Stimulated activated CD4-positive, alpha-beta T cell treated with anti-CD3 and anti-CD28 coated beads, Interleukin-1b, Interleukin-23, amount 100 ng/mL, for 1 hour (primary cell): ENCODE results near the gene SMURF2.

Source experiments
- DNase-seq, 2 donors: peaks; one replicate each; pipeline ENCODE4 v3.0.0-alpha.2; 2020; ENCODE audit warnings: low read depth in 2 of 2

The SMURF2 gene

GRCh38 chr17:64538508-64539130 lies 123.5 kb downstream of the SMURF2 start:
- DNase-seq, result no peak

- DNase-seq, result no peak
Observed at GRCh38 chr17:64537488-64537887, 124.6 kb downstream of the SMURF2 start.

- DNase-seq, result no peak
Observed at GRCh38 chr17:64536913-64537312, 125.2 kb downstream of the SMURF2 start.

- DNase-seq, result no peak
Observed at GRCh38 chr17:64535357-64535756, 126.8 kb downstream of the SMURF2 start.

DNA sequence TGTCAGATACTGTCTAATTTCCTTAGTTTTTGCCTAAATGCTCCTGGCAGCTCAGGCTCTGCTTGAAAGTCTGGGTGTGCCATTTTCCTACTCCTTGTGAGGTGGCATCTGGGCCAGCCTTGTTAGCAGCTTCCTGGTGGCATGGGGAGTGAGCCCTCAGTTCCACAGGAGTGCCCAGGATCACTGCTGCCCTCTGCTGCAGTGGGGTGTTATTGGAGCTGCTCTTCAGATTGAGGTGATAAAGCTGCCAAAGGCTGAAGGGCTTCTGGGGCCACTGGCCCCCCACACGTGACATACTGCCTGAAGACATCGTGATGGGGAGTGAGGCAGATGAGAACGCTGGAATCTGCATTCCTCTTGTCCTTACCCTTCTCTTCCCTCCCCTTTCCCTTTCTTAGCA lies 127.9 kb downstream of the SMURF2 start:
- DNase-seq, result no peak

- no peak for DNase-seq
Observed at GRCh38 chr17:64533784-64534183, 128.3 kb downstream of the SMURF2 start.

DNA sequence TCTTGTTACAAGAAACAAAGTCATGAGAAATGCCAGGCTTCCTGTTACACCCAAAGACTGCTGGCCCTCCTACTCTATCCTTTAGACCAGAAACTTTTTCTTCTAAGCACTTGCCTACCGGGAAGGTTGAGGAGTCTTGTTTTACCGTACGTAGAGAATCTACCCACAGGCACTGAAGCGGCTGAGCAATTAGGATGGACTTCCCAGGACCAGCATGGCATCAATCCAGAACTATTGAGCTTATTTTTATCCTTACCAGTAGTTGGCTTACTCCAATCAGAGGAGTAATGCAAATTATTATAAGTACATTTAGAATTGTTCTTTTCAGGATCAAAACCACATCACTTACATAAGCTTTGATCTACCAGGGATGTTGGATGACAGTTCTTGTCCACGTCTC lies 129.7 kb downstream of the SMURF2 start:
- no peak for DNase-seq

GRCh38 chr17:64531955-64532371 lies 130.1 kb downstream of the SMURF2 start:
- no peak for DNase-seq

DNA sequence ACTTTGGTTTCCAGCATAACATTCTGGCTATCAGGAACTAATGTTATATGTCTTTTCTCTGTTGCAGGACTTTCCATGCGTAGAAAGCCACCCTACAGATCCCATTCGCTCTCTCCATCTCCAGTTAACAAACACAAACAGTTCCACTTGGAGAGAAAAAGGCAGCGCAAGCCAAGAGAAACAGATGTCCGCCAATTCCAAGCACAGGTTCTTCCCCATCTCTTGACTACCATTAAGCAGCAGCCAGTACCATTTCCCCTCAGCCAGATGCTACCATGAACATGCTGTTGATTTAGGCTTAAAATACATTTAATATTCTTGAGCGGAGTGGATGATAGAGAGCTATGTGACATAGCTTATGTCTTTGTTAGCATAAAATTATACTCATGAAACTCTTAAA lies 132.9 kb downstream of the SMURF2 start:
- no peak for DNase-seq

GRCh38 chr17:64527914-64528313 lies 134.2 kb downstream of the SMURF2 start:
- DNase-seq, result no peak

GRCh38 chr17:64520359-64520758 lies 141.7 kb downstream of the SMURF2 start:
- no peak for DNase-seq

DNA sequence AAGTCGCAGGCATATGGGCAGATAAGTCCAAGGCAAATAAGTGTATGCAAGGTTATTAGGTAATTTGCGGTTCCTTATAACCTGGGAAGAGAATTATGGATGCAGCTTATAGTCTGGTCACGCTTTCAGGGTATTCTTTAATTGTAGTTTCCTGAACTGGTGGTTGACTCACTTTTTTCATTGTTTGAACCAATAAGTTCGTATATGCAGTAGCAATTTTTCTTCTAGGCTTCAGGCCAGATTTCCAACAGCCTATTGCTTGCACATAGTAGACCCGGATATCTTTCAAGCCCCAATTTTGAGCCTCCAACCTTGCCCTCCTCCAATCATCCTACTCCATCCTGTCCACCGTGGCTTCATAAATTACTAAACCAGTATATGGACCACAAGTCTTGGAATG lies 142.5 kb downstream of the SMURF2 start:
- DNase-seq, result no peak

DNA sequence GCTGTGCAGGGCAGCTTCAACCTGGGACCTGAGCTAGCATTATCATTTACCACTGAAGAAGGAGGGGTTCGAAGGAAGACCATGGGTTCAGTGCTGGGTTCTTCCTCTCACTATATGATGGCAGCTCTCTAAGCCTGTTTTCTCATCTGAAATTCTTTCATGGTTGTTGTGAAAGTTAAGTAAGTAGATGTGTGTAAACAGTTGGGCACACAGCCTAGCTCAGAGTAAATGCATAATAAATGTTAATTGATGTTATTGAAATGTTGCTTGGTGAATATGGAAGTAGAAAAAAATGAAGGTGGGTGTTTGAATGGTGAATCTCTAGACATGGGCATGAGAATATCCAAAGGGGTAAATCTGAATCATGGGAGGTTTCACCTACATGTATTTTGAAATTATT lies 146.3 kb downstream of the SMURF2 start:
- no peak for DNase-seq

- DNase-seq, result no peak
Observed at GRCh38 chr17:64515419-64515818, 146.7 kb downstream of the SMURF2 start.

DNA sequence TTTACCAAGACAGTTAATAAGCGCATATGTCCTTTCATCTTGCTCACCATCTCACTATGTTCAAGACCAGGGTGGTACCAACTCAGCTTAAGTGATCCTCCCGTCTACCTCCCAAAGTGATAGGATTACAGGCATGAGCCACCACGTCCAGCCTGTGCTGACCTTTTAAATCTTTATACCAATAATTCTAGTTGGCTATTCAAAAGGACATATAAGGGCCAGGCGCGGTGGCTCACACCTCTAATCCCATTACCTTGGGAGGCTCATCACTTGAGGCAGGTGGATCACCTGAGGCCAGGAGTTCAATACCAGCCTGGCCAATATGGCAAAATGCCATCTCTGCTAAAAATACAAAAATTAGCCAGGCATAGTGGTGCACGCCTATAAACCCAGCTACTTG lies 152.9 kb downstream of the SMURF2 start:
- no peak for DNase-seq

DNA sequence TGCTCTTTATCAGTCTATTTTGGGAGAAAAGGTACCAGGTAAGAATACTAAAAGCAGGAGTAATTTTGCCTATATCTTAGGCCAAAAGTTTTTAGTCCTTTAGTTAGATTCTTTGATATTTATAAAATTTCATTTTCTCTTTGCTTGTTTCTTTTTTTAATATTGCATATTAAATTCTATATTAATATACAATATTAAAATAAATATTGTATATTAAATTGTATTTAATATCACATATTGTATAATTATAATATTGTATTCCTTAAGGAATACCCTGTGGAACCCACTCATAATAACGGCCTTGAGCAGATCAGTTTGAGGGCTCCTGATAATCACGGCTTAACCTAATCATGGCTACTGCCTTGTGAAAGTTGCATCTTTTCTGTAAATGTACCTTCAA lies 153.4 kb downstream of the SMURF2 start:
- no peak for DNase-seq

DNA sequence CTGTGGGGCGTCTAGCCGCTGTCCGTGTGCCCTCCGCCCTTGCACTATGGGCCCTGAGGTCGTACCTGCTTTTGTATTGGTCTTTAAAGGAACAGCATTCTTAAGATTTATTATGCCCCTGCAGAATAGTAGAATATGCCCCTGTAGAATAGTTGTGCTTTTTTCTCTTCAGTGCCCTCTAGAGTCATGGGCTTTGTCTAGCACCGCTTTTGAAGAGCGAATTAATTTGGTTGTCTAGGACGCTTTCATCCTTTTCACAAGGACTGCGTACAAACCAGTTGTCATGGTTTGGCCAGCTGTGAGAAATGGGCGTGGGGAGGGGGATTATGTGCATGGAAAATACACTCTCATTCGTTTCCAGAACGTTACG lies 154.7 kb downstream of the SMURF2 start:
- DNase-seq, result no peak

DNA sequence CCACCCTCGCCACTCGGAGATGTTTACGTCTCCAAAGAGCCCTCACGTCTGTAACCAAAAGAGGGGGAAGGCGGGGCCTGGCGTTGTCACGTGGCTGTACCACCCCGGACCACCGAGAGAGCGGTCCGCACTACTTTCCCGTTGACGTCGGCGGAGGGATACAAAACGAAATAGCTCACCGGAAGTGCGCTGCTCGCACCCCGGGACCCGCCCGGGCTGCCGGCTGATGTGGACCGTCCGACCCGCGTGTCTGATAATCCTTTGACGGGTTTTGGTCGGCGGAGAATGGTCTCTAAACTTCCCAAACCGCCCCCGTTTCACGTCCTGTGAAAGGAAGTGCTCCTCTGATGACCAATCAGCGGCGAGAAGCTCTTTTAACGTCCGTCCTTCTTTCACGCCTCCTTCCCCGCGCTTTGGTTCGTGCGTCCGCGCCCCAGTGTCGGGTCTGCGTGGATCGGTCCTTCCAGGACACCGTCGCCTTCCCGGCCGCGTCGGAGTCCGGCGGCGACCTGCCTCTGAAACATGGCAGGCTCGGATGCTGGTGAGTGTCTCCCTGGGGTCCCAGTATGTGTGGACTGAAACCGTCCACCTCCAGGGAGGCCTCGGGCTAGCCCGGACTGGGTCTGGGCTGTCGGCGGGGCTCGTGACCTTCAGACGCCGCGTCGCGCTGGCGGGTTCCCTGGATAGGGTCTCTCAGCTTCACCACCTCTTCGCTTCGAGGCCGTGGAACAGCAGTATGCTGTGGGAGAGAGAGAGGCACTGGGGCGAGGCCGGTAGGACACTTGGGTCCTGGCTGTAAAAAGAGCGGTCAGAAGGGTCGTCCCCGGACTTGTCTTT lies 155.3 kb downstream of the SMURF2 start, which contains the start of gene CEP95:
Gene CEP95, plus strand, starts transcription at position 402 of the 837 bp plus-strand sequence. Its CDS starts 121 bp downstream, at position 523.
- peak; percentile 86 to 93 for DNase-seq

- DNase-seq, result peak; percentile 92 to 96
Observed at GRCh38 chr17:64506201-64506575, 155.9 kb downstream of the SMURF2 start, which contains the start of gene DDX5. Gene DDX5, minus strand, starts transcription at chr17:64506289. Its CDS starts 170 bp downstream, at chr17:64506119.

- peak; percentile 64 to 70 for DNase-seq
Observed at GRCh38 chr17:64505340-64506200, 156.5 kb downstream of the SMURF2 start.

- DNase-seq, result no peak
Observed at GRCh38 chr17:64504769-64505339, 157.3 kb downstream of the SMURF2 start.
